K562 (cell line): ENCODE results near the gene VTA1. TPM values are rescaled to one million over a fixed set of nuclear protein-coding genes. Genes with fewer than 3 reads are reported as not detected.

Source experiments
- CEBPB ChIP-seq: fragments of 450-650 bp; IDR thresholded peaks from 2 replicates; pipeline ENCODE4 v1.6.1; 2016; ENCODE audit warnings: missing genetic modification characterization, missing compliant biosample characterization
- CUX1 ChIP-seq: fragments of 200-800 bp; sonication (Bioruptor generic); IDR thresholded peaks from 2 replicates; pipeline ENCODE4 v1.6.1; 2016; ENCODE audit warnings: missing genetic modification characterization, missing compliant biosample characterization
- FOXA1 ChIP-seq: fragments of 450-650 bp; IDR thresholded peaks from 2 replicates; pipeline ENCODE4 v1.6.1; 2016; ENCODE audit warnings: mild to moderate bottlenecking, borderline replicate concordance
- GATAD2A ChIP-seq: fragments of 450-650 bp; IDR thresholded peaks from 2 replicates; pipeline ENCODE4 v1.6.1; 2017
- GMEB1 ChIP-seq: fragments of 250-450 bp; sonication (Bioruptor Pico); IDR thresholded peaks from 2 replicates; pipeline ENCODE4 v1.4.0; 2020; ENCODE audit warnings: mild to moderate bottlenecking
- GTF2B ChIP-seq: IDR thresholded peaks from 2 replicates; pipeline ENCODE4 v1.6.1; 2011; ENCODE audit not compliant: insufficient read length; ENCODE audit errors: extremely low read depth
- HNRNPLL ChIP-seq: fragments of 200-400 bp; formaldehyde crosslinking; IDR thresholded peaks from 2 replicates; pipeline ENCODE4 v1.6.1; 2017; ENCODE audit warnings: low read length, low read depth, mild to moderate bottlenecking; ENCODE audit not compliant: poor library complexity, severe bottlenecking
- MTA3 ChIP-seq: fragments of 450-650 bp; formaldehyde crosslinking; IDR thresholded peaks from 2 replicates; pipeline ENCODE4 v1.6.1; 2017; ENCODE audit warnings: mild to moderate bottlenecking, borderline replicate concordance
- NR3C1 ChIP-seq: sonication (generic); formaldehyde crosslinking; IDR thresholded peaks from 2 replicates; pipeline ENCODE4 v1.8.1; 2022; ENCODE audit warnings: missing genetic modification reagents
- NRF1 ChIP-seq, 2 experiments: fragments of 450-650 bp; IDR thresholded peaks in 1 of 2; conservative IDR thresholded peaks in 1 of 2; 2 replicates each; pipeline ENCODE4 v1.6.1; 2014; ENCODE audit warnings: mild to moderate bottlenecking in 2 of 2
- RBM39 ChIP-seq: fragments of 200-400 bp; formaldehyde crosslinking; optimal IDR thresholded peaks from 2 replicates; pipeline ENCODE3; 2018; ENCODE audit warnings: low read depth, low read length
- SAP30 ChIP-seq: fragments of 200-600 bp; sonication (generic); IDR thresholded peaks from 2 replicates; pipeline ENCODE4 v1.6.1; 2012; ENCODE audit warnings: borderline replicate concordance, low read depth, mild to moderate bottlenecking, moderate library complexity, low read length, control low read depth, inconsistent platforms; ENCODE audit not compliant: insufficient read depth, poor library complexity, severe bottlenecking
- SFPQ ChIP-seq: fragments of 200-400 bp; formaldehyde crosslinking; IDR thresholded peaks from 2 replicates; pipeline ENCODE4 v1.6.1; 2017; ENCODE audit warnings: mild to moderate bottlenecking, low read depth, low read length, moderate library complexity
- STAT5B ChIP-seq: fragments of 250-450 bp; sonication (Bioruptor Pico); IDR thresholded peaks from 2 replicates; pipeline ENCODE4 v1.8.0; 2021; ENCODE audit warnings: mild to moderate bottlenecking, inconsistent platforms
- TAF9B ChIP-seq: fragments of 450-650 bp; IDR thresholded peaks from 2 replicates; pipeline ENCODE4 v1.6.1; 2018; ENCODE audit warnings: mild to moderate bottlenecking; ENCODE audit not compliant: partially characterized antibody
- XRCC3 ChIP-seq: fragments of 450-650 bp; IDR thresholded peaks from 2 replicates; pipeline ENCODE4 v1.6.1; 2017; ENCODE audit warnings: mild to moderate bottlenecking, moderate library complexity
- ZNF239 ChIP-seq: fragments of 250-450 bp; sonication (Bioruptor Pico); IDR thresholded peaks from 2 replicates; pipeline ENCODE4 v1.4.0; 2020; ENCODE audit warnings: mild to moderate bottlenecking
- ZNF717 ChIP-seq: fragments of 250-450 bp; sonication (Bioruptor Pico); IDR thresholded peaks from 2 replicates; pipeline ENCODE4 v1.5.0; 2021
- polyA plus RNA-seq, 8 experiments: library from polyadenylated mRNA; depleted of rRNA in 4 of 8; stranded (reverse) in 5 of 8; unstranded in 3 of 8; fragments of >200 nt; fragmentation: Nextera tagmentation in 2 of 8; fragmentation: Illumina TruSeq in 1 of 8; extraction: Ambion mirVana in 2 of 8; extraction: Trizol in 1 of 8; gene quantifications; 2 replicates each; pipeline versions ENCODE4 v1.2.1 to v1.2.3, GENCODE V29; 2011 to 2014; ENCODE audit warnings: inconsistent platforms in 1 of 8, missing spikeins in 1 of 8
- total RNA-seq, 7 experiments: library from RNA; depleted of rRNA in 6 of 7; stranded (reverse); fragments of >200 nt in 6 of 7; fragmentation: Illumina TruSeq in 2 of 7; extraction: Trizol in 2 of 7; gene quantifications; 2 replicates each; pipeline versions ENCODE4 v1.2.1 to v1.2.3, GENCODE V29; 2011 to 2021; ENCODE audit warnings: low replicate concordance in 1 of 7

The VTA1 gene
- total and polyA plus RNA-seq, 9 of the 15 experiments (the other 6 are each of a cell fraction or from before 2014, with no cell fraction given): 47.8 to 182 (median 84.6) TPM

GRCh38 chr6:142146828-142147662 is at the start of gene VTA1, which contains the start of gene NMBR (continued):
- TF ChIP-seq CUX1 (CRISPR knock-in tag): no peak
- no peak for TF ChIP-seq SFPQ
- TF ChIP-seq GMEB1 (CRISPR knock-in tag): peak; percentile 73; the same call in 1 of the 2 replicates
- peak; percentile 100 for TF ChIP-seq MTA3
- peak; percentile 78 to 83 for TF ChIP-seq NRF1 (conservative IDR thresholded peaks at IDR 0.05 in 1 of 2, IDR thresholded peaks at IDR 0.05 in 1 of 2)
- peak; percentile 75 for TF ChIP-seq HNRNPLL
- no peak for TF ChIP-seq GATAD2A
- TF ChIP-seq ZNF717 (CRISPR knock-in tag): no peak
- no peak for TF ChIP-seq CEBPB (tag)
- TF ChIP-seq STAT5B (CRISPR knock-in tag): no peak
- TF ChIP-seq SAP30: peak; percentile 94
- TF ChIP-seq RBM39: peak; percentile 31
- no peak for TF ChIP-seq NR3C1 (CRISPR knock-in tag)
- no peak for TF ChIP-seq XRCC3
- TF ChIP-seq GTF2B: no peak
- TF ChIP-seq FOXA1: no peak
- no peak for TF ChIP-seq ZNF239 (CRISPR knock-in tag)
- TF ChIP-seq TAF9B: peak; percentile 76
